ENCODE measurements around the gene UBXN7. TPM values are rescaled to one million over a fixed set of nuclear protein-coding genes. Genes with fewer than 3 reads are reported as not detected.
A peak's percentile ranks its signal among the peaks of the same experiment; 100 is the strongest.
"Not testable (repeated sequence)": the region's sequence is repeated elsewhere in the genome, so short reads cannot be mapped to it uniquely, and the experiment has no call there.

The UBXN7 gene, protein sequence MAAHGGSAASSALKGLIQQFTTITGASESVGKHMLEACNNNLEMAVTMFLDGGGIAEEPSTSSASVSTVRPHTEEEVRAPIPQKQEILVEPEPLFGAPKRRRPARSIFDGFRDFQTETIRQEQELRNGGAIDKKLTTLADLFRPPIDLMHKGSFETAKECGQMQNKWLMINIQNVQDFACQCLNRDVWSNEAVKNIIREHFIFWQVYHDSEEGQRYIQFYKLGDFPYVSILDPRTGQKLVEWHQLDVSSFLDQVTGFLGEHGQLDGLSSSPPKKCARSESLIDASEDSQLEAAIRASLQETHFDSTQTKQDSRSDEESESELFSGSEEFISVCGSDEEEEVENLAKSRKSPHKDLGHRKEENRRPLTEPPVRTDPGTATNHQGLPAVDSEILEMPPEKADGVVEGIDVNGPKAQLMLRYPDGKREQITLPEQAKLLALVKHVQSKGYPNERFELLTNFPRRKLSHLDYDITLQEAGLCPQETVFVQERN
- 12.1 and 16.4 TPM in 2 replicates for total RNA-seq (2014; rRNA removed)
- 10.1 TPM for polyA plus RNA-seq (2012)

DNA sequence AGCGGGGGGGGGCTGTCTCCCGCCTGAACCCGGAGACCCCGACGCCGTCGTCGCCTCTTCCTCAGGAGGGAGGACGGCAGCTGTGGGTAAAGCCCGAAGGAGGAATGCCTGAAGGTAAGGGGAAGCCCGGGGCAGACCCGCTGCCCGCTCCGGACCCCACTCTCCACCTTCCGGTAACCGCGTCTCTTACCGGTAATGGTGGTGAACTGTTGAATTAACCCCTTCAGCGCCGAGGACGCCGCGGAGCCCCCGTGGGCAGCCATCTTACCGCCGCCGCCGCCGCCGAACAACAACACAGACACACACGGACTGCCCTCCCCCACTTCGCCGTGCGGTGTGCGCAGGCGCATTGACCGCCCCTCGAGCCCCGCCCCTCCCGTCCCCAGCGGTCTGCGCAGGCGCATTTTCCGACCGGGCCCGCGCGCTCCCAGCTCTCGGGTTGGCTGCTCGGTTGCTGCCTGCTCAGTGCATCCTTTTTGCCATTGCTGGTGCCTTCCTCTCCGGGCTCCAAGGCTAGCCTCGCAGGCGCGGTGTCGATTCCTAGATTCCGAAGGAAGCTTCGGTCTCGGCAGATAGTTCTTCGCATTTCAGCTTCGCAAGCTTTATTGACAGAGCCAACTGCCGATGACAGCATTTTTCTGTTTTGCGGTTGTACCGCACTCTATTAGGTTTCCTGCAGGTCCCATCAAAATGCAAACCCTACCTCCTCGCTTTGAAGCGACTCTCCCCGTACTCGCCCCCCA is at the start of gene UBXN7:
Gene UBXN7 (minus strand): TSS at position 291 of the 743 bp plus-strand sequence. CDS start 28 bp downstream, at position 263.
- DNase-seq (ENCODE audit: low read depth) = peak; percentile 93

DNA sequence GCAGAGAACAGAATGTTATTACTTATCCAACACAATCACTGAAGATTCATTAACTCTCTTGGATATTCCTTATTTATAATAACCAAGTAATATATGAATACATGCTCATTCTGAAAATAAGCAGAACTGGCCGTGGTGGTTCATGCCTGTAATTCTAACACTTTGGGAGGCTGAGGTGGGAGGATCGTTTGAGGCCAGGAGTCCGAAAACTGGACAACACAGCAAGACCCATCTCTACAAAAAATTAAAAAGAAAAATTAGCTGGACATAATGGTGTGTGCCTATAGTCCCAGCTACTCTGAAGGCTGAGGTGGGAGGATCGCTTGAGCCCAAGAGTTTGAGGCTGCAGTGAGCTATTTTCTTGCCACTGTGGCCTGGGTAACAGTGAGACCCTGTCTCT is 45.5 kb upstream of the UBXN7 start:
- no peak for DNase-seq (ENCODE audit: low read depth)

DNA sequence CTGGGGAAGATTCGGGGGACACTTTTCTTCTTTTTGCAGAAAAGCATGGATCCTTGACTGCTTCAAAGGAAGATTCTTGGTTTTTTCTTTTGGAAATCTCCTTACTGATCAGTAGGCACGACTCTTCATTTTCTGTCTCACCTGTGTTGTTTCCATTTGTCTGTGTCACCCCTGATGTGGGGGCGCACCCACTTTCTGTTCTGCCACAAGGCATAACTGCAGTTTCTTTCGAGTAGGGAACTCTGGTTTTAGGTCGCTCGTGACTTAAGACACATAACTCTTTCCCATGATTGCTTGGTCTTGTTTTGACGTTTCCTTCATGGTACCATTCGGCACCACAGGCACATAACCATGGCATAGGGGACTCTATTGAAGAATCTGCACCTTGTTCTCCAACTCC is 40.1 kb upstream of the UBXN7 start:
- no peak for DNase-seq (ENCODE audit: low read depth)

DNA sequence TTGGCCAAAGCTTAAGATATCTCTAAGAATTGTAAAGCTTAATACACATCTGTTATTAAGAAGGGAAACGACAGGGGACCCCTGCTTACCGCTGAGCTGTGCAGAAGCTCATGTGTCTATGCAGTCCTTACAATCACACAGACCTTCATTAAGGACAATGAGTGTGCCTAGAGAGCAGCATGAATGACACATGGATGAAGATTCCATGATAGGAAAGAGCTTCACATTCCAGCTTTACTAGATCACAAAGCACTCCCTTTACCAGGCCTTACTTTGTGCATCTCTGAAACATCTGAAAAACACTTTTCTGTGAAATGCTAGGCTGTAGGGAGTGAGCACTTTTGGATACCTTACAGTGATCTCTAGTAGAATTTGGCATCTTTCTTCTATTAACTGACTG is 39.3 kb upstream of the UBXN7 start:
- no peak for DNase-seq (ENCODE audit: low read depth)

DNA sequence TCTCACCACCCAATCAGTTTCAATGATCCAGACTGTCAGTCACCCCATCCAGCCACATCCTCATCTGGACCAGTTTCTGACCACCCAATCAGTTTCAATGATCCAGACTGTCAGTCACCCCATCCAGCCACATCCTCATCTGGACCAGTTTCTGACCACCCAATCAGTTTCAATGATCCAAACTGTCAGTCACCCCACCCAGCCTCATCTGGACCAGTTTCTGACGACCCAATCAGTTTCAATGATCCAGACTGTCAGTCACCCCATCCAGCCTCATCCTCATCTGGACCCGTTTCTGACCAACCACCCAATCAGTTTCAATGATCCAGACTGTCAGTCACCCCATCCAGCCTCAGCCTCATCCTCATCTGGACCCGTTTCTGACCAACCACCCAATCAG is 38.0 kb upstream of the UBXN7 start:
- not testable (repeated sequence) for DNase-seq (ENCODE audit: low read depth)

DNA sequence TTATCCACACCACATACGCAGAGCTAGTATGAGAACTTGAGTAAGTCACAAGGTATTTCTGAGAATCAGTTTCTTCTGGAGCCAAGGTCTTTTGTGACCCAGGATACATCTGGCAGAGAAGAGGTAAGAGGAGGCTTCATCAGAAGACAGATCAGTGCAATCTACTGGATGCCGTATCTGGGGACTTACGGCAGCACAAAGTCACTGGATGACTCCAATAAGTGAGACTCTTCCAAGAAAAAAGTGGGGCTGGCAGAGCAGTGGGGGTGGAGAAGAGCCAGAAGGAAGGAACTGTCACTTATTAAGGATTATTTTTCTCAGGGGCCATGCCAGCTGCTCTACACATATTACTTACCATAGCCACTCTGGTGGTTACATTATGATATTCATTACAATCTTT is 31.6 kb upstream of the UBXN7 start:
- DNase-seq (ENCODE audit: low read depth) = no peak

DNA sequence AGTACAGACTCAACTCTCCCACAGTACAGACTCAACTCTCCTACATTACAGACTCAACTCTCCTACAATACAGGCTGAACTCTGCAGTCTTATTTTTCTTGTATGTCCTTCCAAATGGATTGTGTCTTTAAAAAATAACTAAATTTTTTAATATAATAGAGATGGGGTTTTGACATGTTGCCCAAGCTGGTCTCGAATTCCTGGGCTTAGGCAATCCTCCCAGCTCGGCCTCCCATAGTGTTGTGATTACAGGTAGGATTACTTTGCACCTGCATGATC is 31.2 kb upstream of the UBXN7 start:
- DNase-seq (ENCODE audit: low read depth) = no peak

DNA sequence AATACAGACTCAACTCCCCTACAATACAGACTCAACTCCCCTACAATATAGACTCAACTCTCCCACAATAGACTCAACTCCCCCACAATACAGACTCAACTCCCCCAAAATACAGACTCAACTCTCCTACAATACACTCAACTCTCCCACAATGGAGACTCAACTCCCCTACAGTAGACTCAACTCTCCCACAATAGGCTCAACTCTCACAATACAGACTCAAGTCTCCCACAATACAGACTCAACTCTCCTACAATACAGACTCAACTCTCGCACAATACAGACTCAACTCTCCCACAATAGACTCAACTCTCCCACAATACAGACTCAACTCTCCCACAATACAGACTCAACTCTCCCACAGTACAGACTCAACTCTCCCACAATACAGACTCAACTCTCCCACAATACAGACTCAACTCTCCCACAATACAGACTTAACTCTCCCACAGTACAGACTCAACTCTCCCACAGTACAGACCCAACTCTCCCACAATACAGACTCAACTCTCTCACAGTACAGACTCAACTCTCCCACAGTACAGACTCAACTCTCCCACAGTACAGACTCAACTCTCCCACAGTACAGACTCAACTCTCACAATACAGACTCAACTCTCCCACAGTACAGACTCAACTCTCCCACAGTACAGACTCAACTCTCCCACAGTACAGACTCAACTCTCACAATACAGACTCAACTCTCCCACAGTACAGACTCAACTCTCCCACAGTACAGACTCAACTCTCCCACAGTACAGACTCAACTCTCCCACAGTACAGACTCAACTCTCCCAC is 30.7 kb upstream of the UBXN7 start:
- DNase-seq (ENCODE audit: low read depth) = not testable (repeated sequence)

DNA sequence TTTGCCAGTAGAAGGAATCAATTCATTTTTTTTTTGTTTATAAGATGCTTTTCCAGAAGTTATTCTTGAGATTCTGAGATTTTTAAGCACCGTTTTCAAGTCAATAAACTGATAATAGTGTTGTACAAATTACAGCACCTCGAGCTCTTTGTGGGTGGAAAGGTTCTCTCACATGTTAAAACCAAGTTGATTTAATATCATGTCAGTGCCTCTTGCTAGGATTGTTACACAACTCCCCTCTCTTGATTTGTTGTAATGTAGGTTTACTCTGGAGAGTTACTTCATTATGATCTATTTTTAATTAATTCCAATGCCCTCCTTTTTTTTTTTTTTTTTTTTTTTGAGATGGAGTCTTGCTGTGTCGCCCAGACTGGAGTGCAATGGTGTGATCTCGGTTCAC is 25.8 kb upstream of the UBXN7 start:
- DNase-seq (ENCODE audit: low read depth) = no peak

DNA sequence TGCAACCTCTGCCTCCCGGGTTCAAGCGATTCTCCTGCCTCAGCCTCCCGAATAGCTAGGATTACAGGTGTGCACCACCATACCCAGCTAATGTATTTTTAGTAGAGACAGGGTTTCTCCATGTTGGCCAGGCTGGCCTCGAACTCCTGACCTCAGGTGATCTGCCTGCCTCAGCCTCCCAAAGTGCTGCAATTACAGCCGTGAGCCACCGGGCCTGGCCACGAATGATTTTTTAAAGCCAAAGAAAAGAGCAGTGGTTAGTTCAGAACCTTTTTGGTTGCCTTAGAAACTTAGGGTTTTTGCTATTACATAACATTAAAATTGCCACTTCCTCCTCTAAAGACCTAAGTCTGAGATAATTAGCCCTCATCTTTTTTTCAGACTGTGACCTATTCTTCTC is 25.2 kb upstream of the UBXN7 start:
- DNase-seq (ENCODE audit: low read depth) = not testable (repeated sequence)

DNA sequence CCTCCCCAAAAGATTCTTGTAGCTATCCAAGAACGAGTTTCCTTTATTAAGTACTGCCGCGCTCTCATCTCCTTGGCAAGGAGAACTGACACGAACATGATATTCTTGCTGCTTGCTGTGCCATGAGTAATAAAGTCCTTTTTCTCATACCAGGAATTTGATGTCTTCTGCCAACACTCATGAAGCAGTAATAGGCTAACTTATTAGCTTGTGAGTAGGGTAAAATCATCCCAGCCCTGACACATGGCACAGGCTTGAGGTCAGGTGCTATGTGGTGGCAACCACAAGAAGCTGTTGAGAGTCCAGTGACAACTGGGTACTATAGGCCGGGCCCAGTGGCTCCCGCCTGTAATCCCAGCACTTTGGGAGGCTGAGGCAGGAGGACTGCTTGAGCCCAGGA is 22.7 kb upstream of the UBXN7 start:
- DNase-seq (ENCODE audit: low read depth) = peak; percentile 80

DNA sequence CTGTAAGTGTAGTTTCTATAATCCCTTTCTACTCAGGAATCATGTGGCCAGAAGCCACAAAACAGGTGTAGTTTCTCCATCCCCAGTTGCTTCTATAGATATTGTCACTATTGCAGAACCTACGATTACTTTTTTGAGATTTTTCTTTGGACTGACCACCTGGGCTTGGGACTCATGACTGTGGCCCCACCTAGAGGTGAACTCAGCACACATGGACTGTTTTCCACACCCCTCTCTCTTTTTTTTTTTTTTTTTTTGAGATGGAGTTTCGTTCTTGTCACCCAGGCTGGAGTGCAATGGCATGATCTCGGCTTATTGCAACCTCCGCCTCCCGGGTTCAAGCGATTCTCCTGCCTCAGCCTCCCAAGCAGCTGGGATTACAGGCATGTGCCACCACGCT is 13.2 kb upstream of the UBXN7 start:
- DNase-seq (ENCODE audit: low read depth) = peak; percentile 19

DNA sequence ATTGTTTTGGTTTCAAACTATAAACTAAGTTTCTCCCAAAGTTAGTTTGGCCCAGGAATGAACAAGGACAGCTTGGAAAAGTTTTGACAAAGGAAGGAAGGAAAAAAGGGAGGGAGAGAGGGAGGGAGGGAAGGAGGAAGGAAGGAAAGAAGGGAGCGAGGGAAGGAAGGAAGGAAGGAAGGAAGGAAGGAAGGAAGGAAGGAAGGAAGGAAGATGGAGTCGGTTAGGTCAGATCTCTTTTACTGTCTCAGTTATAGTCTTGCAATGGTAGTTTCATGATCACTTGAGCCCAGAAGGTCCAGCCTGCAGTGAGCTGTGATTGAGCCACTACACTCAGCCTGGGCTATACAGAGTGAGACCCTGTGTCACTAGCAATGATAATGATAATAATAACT is 12.3 kb upstream of the UBXN7 start:
- DNase-seq (ENCODE audit: low read depth) = no peak

DNA sequence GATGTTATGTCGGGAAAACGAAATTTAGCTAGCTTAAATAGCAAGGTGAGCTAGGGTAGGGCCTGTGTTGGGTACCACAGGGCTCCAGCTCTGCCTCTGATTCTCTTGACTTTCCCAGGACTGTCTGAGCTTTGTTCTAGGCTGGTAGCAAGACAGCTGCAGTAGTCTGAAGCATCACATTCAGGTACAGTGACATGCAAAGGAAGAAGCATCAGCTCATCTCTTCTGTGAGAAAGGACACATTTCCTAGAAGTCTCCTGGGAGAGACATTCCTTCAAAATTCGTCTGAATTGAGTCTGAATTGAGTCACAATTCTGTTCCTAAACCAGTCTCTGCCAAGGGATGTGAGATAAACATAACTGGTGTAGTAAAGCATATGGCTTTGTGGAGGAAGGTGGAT is 8.5 kb upstream of the UBXN7 start:
- DNase-seq (ENCODE audit: low read depth) = peak; percentile 20

DNA sequence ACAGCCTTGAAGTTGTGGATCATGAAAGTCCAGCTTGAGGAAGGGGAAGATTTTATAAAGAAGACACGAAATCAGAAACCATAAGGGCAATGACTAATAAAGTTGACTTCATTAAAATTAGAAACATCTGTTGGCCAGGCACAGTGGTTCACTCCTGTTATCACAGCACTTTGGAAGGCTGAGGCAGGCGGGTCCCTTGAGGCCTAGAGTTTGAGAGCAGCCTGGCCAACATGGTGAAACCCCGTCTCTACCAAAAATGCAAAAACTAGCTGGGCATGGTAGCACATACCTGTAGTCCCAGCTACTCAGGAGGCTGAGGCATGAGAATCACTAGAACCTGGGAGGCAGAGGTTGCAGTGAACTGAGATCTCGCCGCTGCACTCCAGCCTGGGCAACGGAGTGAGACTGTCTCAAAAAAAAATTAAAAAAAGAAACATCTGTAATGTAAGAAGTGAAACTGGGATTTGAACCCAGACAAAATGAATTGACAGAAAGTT is 7.9 kb upstream of the UBXN7 start:
- DNase-seq (ENCODE audit: low read depth) = peak; percentile 66

DNA sequence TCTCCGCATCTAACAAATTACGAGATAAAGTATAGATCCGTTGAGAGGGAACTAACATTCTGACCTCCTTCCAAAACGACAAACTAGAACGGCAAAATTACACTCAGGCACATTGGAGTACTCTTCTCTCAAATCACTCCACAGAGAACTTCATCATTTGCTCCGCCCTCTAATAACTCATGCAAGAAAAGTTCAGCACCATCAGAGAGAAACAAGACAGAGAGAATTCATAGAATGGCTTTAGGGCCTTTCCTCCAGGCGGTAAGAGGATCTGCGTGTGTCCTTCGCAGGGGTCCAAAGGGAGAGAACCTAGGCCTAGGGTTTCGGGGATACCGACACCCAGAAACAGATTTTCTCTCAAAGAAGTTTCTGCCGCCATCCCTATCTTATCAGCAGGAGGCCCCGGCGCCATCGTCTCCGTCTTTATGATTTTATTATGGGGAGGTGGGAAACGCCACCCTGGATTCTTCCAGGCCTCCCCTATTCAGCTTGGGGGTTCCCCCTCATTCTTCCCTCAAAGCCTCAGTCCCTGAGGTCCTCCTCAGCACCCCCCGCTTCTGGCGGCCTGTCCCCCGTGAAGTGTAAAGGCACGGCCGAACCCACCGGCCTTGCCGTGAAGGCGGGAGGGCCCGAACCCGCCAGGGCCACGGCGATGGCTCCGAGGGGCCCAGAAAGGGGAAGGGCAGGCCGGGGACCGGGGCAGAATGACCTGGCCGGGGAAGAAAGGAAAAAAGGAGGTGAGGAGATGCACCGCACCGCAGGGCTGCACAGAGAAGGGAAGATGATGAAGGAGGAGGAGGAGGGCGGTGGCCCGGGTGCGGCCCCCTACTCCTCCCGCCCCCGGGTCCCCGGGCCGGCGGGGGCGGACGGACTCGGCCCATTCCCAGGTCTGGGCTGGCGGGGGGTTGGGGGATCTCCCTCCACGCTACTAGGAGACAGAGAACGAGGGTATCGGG is 768 bp downstream of the UBXN7 start:
- DNase-seq (ENCODE audit: low read depth) = peak; percentile 75

DNA sequence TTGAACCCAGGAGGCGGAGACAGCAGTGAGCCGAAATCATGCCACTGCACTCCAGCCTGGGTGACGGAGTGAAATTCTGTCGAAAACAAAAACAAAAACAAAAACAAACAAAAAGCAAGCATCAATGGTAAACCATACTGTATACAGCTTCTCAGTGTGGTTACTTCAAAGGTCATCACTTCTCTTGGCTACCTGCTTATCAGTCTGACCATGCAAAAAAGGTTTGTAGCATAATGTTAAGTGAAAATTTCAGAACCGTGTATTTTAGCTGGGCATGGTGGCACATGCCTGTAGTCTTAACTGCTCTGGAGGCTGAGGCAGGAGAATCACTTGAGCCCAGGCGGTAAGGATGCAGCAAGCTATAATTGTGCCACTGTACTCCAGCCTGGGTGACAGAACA is 4.2 kb downstream of the UBXN7 start:
- DNase-seq (ENCODE audit: low read depth) = no peak

DNA sequence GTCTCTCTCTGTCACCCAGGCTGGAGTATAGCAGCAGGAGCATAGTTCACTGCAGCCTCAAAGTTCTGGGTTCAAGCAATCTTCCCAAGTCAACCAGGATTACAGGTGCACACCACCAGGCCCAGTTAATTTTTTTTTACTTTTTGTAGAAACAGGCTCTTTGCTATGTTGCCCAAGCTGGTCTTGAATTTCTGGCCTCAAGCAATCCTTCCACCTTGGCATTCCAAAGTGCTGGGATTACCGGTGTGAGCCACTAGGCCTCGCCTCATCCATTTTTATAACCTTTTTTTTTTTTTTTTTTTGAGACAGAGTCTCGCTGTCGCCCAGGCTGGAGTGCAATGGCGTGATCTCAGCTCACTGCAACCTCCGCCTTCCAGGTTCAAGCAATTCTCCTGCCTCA is 7.8 kb downstream of the UBXN7 start:
- not testable (repeated sequence) for DNase-seq (ENCODE audit: low read depth)

DNA sequence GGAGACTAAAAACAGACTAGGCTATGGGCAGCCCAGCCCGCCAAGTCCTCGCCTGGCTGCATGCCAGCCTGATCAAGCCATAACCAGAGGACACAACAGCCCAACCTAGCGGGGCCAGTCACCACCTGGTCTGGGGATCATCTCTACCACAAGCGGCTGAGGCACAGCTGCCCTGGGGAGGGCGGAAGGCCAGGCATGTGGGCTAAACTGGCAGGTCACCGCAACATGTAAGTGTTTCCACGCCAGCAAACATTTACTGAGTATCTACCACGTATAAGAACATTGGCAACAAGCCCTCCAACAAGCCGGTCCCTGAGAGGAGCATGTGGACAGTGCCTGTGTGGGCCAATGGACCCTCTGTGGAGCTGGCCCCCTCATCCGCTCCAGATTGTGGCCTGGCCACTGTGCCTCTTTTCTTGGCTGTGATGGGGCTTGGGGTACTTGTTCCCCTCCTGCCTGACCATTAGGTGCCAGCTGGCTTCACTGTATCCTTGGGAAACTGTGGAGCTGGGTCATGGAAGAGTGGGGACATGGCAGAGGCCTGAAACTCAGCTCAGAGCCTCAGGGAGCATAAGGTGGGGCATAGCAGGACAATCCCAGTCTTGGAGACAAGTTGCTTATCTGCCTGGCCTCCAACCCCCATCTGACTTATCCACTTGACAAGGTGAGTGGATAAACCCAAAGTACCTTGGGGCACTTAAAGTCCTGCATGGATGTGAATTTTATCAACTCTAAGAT is 9.0 kb downstream of the UBXN7 start:
- DNase-seq (ENCODE audit: low read depth) = peak; percentile 90

DNA sequence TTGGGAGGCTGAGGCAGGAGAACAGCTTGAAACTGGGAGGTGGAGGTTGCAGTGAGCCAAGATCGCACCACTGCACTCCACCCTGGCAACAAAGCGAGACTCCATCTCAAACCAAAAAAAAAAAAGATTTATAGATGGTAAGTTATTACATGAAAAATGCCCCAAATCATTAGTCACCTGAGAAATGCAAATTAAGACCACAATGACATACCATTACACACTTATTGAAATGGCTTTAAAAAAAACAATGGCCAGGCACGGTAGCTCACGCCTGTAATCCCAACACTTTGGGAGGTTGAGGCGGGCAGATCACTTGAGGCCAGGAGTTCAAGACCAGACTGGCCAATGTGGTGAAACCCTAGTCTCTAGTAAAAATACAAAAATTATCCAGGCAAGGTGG is 10.6 kb downstream of the UBXN7 start:
- not testable (repeated sequence) for DNase-seq (ENCODE audit: low read depth)

Data from LHCN-M2 (cell line).